Heart left ventricle (tissue), 13 donors: ENCODE data around the gene RIOX2.

Experiments used
- CTCF ChIP-seq, 12 donors: fragments of 200-600 bp; sonication (generic) in 4 of 12; IDR thresholded peaks; one replicate each; pipeline versions ENCODE4 v1.5.0 to v1.8.0; 2018 to 2022; ENCODE audit warnings: antibody characterized with exemption in 12 of 12, mild to moderate bottlenecking in 5 of 12
- POLR2A ChIP-seq, 2 donors: fragments of 450-650 bp; IDR thresholded peaks; one replicate each; pipeline ENCODE4 v1.6.1; 2017; ENCODE audit warnings: antibody characterized with exemption in 2 of 2, mild to moderate bottlenecking in 2 of 2, moderate library complexity in 2 of 2
- donor health status: ischemic (EF 13 %, LVEDD 7.1; RV severe dilation, severe dysfunction).
- donor health status: DM: no; HTN: yes; CAD: no.
- donor health status: DM: no; HTN: no; CAD: no.
- donor health status: ischemic (EF 25% LVEDD 6.9; RV normal size, moderate dysfunction).
- donor health status: ischemic (EF 25% LVEDD 5.7; RV mildly dilated, moderate dysfunction).
- donor health status: ischemic (EF 35%, LVEDD 5.7; RV mildly dilated, moderate dysfunction).
- donor health status: nonischemic (EF 11% LVEDD 7.7; RV severe dilation, severe dysfunction).
- donor health status: DM: yes; HTN: yes; CAD: no.
- donor health status: PGD.
- donor health status: ischemic (EF 29% LVEDD 5.4; RV normal size, mild dysfunction).
- donor health status: nonischemic (EF 23%, LVEDD 6.1; RV moderate dilation, normal function).

DNA sequence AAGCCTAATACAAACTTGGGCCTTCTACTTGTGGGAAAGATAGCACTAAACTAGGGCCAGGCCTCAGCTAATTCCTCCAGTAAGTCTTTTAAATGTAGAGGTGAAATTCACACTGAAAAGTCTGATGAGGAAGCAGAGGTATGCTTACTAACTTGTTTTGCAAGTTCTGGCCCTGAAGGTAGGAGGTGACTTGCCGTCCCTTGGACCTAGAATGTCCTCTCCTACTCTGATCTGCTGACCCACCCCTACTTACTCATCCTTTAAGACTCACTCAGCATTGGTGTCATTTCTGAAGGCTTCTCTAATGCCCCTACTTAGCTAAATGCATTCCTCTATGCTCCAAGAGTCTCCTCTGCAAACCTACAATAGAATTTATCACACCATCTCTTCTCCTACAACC lies 19.4 kb downstream of the RIOX2 start:
- TF ChIP-seq CTCF (IDR thresholded peaks at IDR 0.05), result no peak
- no peak for TF ChIP-seq POLR2A (IDR thresholded peaks at IDR 0.05)
